K562 (cell line): ENCODE measurements around the gene HEMGN. TPM values are rescaled to one million over a fixed set of nuclear protein-coding genes. Genes with fewer than 3 reads are reported as not detected.
"Not testable (repeated sequence)": the region's sequence is repeated elsewhere in the genome, so short reads cannot be mapped to it uniquely, and the experiment has no call there.

Experiments
- KHSRP ChIP-seq: fragments of 450-650 bp; IDR thresholded peaks from 2 replicates; pipeline ENCODE4 v1.6.1; 2017
- MEIS2 ChIP-seq: fragments of 450-650 bp; IDR thresholded peaks from 2 replicates; pipeline ENCODE4 v1.6.1; 2014; ENCODE audit warnings: mild to moderate bottlenecking; ENCODE audit not compliant: partially characterized antibody
- MIER1 ChIP-seq: fragments of 450-650 bp; IDR thresholded peaks from 2 replicates; pipeline ENCODE4 v1.6.1; 2016; ENCODE audit warnings: antibody characterized with exemption, mild to moderate bottlenecking, low read depth
- NEUROD1 ChIP-seq: fragments of 150-350 bp; IDR thresholded peaks from 2 replicates; pipeline ENCODE4 v1.6.1; 2014; ENCODE audit warnings: borderline replicate concordance, low read length, low read depth; ENCODE audit not compliant: partially characterized antibody
- PYGO2 ChIP-seq: fragments of 450-650 bp; IDR thresholded peaks from 2 replicates; pipeline ENCODE4 v1.6.1; 2016; ENCODE audit warnings: mild to moderate bottlenecking, missing genetic modification characterization, moderate library complexity, missing compliant biosample characterization
- RAD21 ChIP-seq, 2 experiments: fragments of 250-450 bp in 1 of 2; fragments of 450-650 bp in 1 of 2; sonication (Bioruptor Pico) in 1 of 2; formaldehyde crosslinking in 1 of 2; IDR thresholded peaks in 1 of 2; conservative IDR thresholded peaks in 1 of 2; 2 replicates each; pipeline versions ENCODE4 v1.4.0 to v1.8.0; 2020 to 2022; ENCODE audit warnings: mild to moderate bottlenecking in 2 of 2, moderate library complexity in 1 of 2
- TAF1 ChIP-seq: IDR thresholded peaks from 2 replicates; pipeline ENCODE4 v1.6.1; 2011; ENCODE audit warnings: mild to moderate bottlenecking, low read length, moderate library complexity; ENCODE audit not compliant: insufficient read depth, control insufficient read depth, severe bottlenecking; ENCODE audit errors: extremely low read depth
- ZNF584 ChIP-seq: fragments of 200-800 bp; sonication (Bioruptor generic); IDR thresholded peaks from 2 replicates; pipeline ENCODE4 v1.6.1; 2016; ENCODE audit warnings: low read depth, mild to moderate bottlenecking, missing genetic modification characterization, missing compliant biosample characterization
- polyA plus RNA-seq, 8 experiments: library from polyadenylated mRNA; depleted of rRNA in 4 of 8; stranded (reverse) in 5 of 8; unstranded in 3 of 8; fragments of >200 nt; fragmentation: Nextera tagmentation in 2 of 8; fragmentation: Illumina TruSeq in 1 of 8; extraction: Ambion mirVana in 2 of 8; extraction: Trizol in 1 of 8; gene quantifications; 2 replicates each; pipeline versions ENCODE4 v1.2.1 to v1.2.3, GENCODE V29; 2011 to 2014; ENCODE audit warnings: inconsistent platforms in 1 of 8, missing spikeins in 1 of 8
- total RNA-seq, 7 experiments: library from RNA; depleted of rRNA in 6 of 7; stranded (reverse); fragments of >200 nt in 6 of 7; fragmentation: Illumina TruSeq in 2 of 7; extraction: Trizol in 2 of 7; gene quantifications; 2 replicates each; pipeline versions ENCODE4 v1.2.1 to v1.2.3, GENCODE V29; 2011 to 2021; ENCODE audit warnings: low replicate concordance in 1 of 7
- TF ChIP-seq, protein P1 (sequence below), 2 experiments: fragments of 450-650 bp in 1 of 2; sonication (generic) in 1 of 2; formaldehyde crosslinking in 1 of 2; IDR thresholded peaks; 2 replicates each; pipeline versions ENCODE4 v1.7.1 to v1.9.0; 2016 to 2022; ENCODE audit warnings: inconsistent platforms in 1 of 2, mild to moderate bottlenecking in 1 of 2, missing genetic modification reagents in 1 of 2
- TF ChIP-seq, protein P2 (sequence below): fragments of 250-450 bp; sonication (Bioruptor Pico); IDR thresholded peaks from 2 replicates; pipeline ENCODE4 v1.8.0; 2021; ENCODE audit warnings: mild to moderate bottlenecking, moderate library complexity
- TF ChIP-seq, protein P3 (sequence below): fragments of 450-650 bp; formaldehyde crosslinking; IDR thresholded peaks from 2 replicates; pipeline ENCODE4 v1.4.0; 2020; ENCODE audit warnings: mild to moderate bottlenecking, mixed read lengths
- TF ChIP-seq, protein P4 (sequence below): fragments of 450-650 bp; IDR thresholded peaks from 2 replicates; pipeline ENCODE4 v1.6.1; 2016

HEMGN gene
- total and polyA plus RNA-seq, 9 of the 15 experiments (the other 6 are each of a cell fraction or from before 2014, with no cell fraction given): 56.3 to 258 (median 137) TPM

DNA sequence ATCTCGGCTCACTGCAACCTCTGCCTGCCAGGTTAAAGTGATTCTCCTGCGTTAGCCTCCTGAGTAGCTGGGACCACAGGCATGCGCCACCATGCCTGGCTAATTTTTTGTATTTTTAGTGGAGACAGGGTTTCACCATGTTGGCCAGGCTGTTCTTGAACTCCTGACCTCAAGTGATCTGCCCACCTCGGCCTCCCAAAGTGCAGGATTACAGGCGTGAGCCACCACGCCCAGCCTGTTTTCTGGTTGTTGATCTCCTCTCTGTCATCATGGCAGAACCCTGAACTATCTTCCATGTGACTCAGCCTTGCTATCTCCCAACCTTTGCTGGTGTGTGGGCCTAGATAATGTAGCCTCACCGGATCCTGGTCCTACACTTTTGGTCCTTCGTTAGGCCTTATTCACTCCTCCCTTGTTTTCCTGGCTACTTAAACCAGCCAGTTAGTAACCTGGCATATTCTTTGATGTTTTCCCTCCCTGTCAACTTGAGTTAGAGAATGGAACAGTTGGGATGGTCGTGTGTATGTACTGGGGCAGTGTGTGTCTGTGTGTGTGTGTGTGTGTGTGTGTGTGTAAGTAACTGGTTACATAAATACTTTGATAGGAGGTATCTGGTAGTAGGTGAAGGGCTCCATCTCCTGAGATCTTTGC is 22.8 kb upstream of the HEMGN start (continued):
- TF ChIP-seq, protein P1, sequence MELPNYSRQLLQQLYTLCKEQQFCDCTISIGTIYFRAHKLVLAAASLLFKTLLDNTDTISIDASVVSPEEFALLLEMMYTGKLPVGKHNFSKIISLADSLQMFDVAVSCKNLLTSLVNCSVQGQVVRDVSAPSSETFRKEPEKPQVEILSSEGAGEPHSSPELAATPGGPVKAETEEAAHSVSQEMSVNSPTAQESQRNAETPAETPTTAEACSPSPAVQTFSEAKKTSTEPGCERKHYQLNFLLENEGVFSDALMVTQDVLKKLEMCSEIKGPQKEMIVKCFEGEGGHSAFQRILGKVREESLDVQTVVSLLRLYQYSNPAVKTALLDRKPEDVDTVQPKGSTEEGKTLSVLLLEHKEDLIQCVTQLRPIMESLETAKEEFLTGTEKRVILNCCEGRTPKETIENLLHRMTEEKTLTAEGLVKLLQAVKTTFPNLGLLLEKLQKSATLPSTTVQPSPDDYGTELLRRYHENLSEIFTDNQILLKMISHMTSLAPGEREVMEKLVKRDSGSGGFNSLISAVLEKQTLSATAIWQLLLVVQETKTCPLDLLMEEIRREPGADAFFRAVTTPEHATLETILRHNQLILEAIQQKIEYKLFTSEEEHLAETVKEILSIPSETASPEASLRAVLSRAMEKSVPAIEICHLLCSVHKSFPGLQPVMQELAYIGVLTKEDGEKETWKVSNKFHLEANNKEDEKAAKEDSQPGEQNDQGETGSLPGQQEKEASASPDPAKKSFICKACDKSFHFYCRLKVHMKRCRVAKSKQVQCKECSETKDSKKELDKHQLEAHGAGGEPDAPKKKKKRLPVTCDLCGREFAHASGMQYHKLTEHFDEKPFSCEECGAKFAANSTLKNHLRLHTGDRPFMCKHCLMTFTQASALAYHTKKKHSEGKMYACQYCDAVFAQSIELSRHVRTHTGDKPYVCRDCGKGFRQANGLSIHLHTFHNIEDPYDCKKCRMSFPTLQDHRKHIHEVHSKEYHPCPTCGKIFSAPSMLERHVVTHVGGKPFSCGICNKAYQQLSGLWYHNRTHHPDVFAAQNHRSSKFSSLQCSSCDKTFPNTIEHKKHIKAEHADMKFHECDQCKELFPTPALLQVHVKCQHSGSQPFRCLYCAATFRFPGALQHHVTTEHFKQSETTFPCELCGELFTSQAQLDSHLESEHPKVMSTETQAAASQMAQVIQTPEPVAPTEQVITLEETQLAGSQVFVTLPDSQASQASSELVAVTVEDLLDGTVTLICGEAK (IDR thresholded peaks at IDR 0.05): peak; percentile 41
- TF ChIP-seq, protein P1 (CRISPR knock-in tag; IDR thresholded peaks at IDR 0.05): not testable (repeated sequence)
- TF ChIP-seq TAF1 (peak; percentile 43), KHSRP (peak; percentile 56), ZNF584 (CRISPR knock-in tag) (0 out of 2 replicates have a peak, but pooled peaks have one; percentile 1), NEUROD1 (peak; percentile 94), MEIS2 (peak; percentile 90), RAD21 (CRISPR knock-in tag; conservative IDR thresholded peaks at IDR 0.05 in 1 of 2, IDR thresholded peaks at IDR 0.05 in 1 of 2) (peak in 1 of 2 experiments; percentile 32; a peak in 2 of 4 replicates), PYGO2 (peak; percentile 71), MIER1 (0 out of 2 replicates have a peak, but pooled peaks have one; percentile 52)
- TF ChIP-seq, protein P2, sequence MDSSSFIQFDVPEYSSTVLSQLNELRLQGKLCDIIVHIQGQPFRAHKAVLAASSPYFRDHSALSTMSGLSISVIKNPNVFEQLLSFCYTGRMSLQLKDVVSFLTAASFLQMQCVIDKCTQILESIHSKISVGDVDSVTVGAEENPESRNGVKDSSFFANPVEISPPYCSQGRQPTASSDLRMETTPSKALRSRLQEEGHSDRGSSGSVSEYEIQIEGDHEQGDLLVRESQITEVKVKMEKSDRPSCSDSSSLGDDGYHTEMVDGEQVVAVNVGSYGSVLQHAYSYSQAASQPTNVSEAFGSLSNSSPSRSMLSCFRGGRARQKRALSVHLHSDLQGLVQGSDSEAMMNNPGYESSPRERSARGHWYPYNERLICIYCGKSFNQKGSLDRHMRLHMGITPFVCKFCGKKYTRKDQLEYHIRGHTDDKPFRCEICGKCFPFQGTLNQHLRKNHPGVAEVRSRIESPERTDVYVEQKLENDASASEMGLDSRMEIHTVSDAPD (CRISPR knock-in tag): peak; percentile 69; the same call in 1 of the 2 replicates
- TF ChIP-seq, protein P3, sequence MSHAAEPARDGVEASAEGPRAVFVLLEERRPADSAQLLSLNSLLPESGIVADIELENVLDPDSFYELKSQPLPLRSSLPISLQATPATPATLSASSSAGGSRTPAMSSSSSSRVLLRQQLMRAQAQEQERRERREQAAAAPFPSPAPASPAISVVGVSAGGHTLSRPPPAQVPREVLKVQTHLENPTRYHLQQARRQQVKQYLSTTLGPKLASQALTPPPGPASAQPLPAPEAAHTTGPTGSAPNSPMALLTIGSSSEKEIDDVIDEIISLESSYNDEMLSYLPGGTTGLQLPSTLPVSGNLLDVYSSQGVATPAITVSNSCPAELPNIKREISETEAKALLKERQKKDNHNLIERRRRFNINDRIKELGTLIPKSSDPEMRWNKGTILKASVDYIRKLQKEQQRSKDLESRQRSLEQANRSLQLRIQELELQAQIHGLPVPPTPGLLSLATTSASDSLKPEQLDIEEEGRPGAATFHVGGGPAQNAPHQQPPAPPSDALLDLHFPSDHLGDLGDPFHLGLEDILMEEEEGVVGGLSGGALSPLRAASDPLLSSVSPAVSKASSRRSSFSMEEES: 0 out of 2 replicates have a peak, but pooled peaks have one; percentile 7
- TF ChIP-seq, protein P4, sequence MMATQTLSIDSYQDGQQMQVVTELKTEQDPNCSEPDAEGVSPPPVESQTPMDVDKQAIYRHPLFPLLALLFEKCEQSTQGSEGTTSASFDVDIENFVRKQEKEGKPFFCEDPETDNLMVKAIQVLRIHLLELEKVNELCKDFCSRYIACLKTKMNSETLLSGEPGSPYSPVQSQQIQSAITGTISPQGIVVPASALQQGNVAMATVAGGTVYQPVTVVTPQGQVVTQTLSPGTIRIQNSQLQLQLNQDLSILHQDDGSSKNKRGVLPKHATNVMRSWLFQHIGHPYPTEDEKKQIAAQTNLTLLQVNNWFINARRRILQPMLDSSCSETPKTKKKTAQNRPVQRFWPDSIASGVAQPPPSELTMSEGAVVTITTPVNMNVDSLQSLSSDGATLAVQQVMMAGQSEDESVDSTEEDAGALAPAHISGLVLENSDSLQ: peak; percentile 71
